Endothelial cell of umbilical vein (primary cell): Measurements from ENCODE around the gene GRID2IP. TPM values are rescaled to one million over a fixed set of nuclear protein-coding genes. Genes with fewer than 3 reads are reported as not detected.

Source experiments
- BruUV-seq: library from RNA; stranded (reverse); fragments of 400-500 nt; replicated peaks from 2 replicates; lab custom pipeline; 2021; lab: Mats Ljungman, UMichigan
- CTCF ChIA-PET: fragments of 300-600, 350-600 bp; sonication (Branson Sonifier 250); formaldehyde crosslinking; loops from one replicate; lab custom pipeline; 2021; ENCODE audit warnings: antibody characterized with exemption, inconsistent platforms; lab: Charles Lee
- POLR2A ChIA-PET: fragments of 300-600, 350-600 bp; sonication (Branson Sonifier 250); formaldehyde crosslinking; loops from one replicate; lab custom pipeline; 2021; ENCODE audit warnings: antibody characterized with exemption, inconsistent platforms; lab: Charles Lee
- DNase-seq: peaks from one replicate; pipeline ENCODE4 v3.0.0-alpha.2; 2011; ENCODE audit warnings: low read depth, low spot score
- FAIRE-seq: peaks from 2 replicates; lab custom pipeline; 2011; peaks lifted over from hg19 to GRCh38; lab: Jason Lieb, UNC
- H2AFZ ChIP-seq: 2 replicates; pipeline ENCODE4 v1.6.0; 2012; ENCODE audit warnings: low read depth, low read length, control low read depth, inconsistent platforms
- H3K27ac ChIP-seq: 2 replicates; pipeline ENCODE4 v1.5.1; 2011; ENCODE audit warnings: low read depth, mild to moderate bottlenecking, control low read depth, low read length, moderate library complexity; ENCODE audit not compliant: insufficient read depth
- H3K27me3 ChIP-seq, 2 experiments: 2 replicates each; pipeline versions ENCODE4 v1.6.0 to v1.6.1; 2011; ENCODE audit warnings: low read length in 2 of 2, mixed read lengths in 1 of 2; ENCODE audit not compliant: control insufficient read depth in 2 of 2, insufficient read depth in 2 of 2
- H3K36me3 ChIP-seq, 2 experiments: 2 replicates in 1 of 2; 3 replicates in 1 of 2; pipeline ENCODE4 v1.5.1; 2011; ENCODE audit warnings: low read length in 2 of 2, mild to moderate bottlenecking in 1 of 2, moderate library complexity in 1 of 2; ENCODE audit not compliant: control insufficient read depth in 2 of 2, insufficient read depth in 2 of 2; ENCODE audit errors: extremely low read depth in 1 of 2
- H3K4me1 ChIP-seq: 3 replicates; pipeline ENCODE4 v1.5.1; 2011; ENCODE audit warnings: mild to moderate bottlenecking, low read length; ENCODE audit not compliant: control insufficient read depth, insufficient read depth; ENCODE audit errors: extremely low read depth
- H3K4me2 ChIP-seq: 2 replicates; pipeline ENCODE4 v1.6.1; 2011; ENCODE audit warnings: low read length, control low read depth, mixed read lengths; ENCODE audit not compliant: insufficient read depth
- H3K4me3 ChIP-seq, 3 experiments: fragments of 200-600 bp in 1 of 3; sonication (generic), shearing (Covaris generic) in 1 of 3; replicated peaks in 1 of 3; 2 replicates each; pipeline ENCODE4 v1.5.1; 2011 to 2016; ENCODE audit warnings: control low read depth in 3 of 3, low read length in 3 of 3, mild to moderate bottlenecking in 2 of 3, inconsistent platforms in 1 of 3, low read depth in 1 of 3, moderate library complexity in 1 of 3; ENCODE audit not compliant: insufficient read depth in 1 of 3
- H3K79me2 ChIP-seq: 2 replicates; pipeline ENCODE4 v1.6.0; 2012; ENCODE audit warnings: low read length, inconsistent platforms; ENCODE audit not compliant: control insufficient read depth, insufficient read depth
- H3K9ac ChIP-seq: replicated peaks from 2 replicates; pipeline ENCODE3; 2011; ENCODE audit warnings: low read length, control low read depth; ENCODE audit not compliant: insufficient read depth; ENCODE audit errors: extremely low read depth
- H3K9me1 ChIP-seq: replicated peaks from 3 replicates; pipeline ENCODE4 v1.6.0; 2011; ENCODE audit warnings: mild to moderate bottlenecking, low read length; ENCODE audit not compliant: control insufficient read depth, insufficient read depth; ENCODE audit errors: extremely low read depth
- H3K9me3 ChIP-seq: replicated peaks from 2 replicates; pipeline ENCODE4 v1.5.1; 2012; ENCODE audit warnings: low read length, inconsistent platforms; ENCODE audit not compliant: control insufficient read depth, insufficient read depth
- H4K20me1 ChIP-seq: replicated peaks from 2 replicates; pipeline ENCODE3; 2011; ENCODE audit warnings: mild to moderate bottlenecking, low read length; ENCODE audit not compliant: control insufficient read depth, insufficient read depth; ENCODE audit errors: extremely low read depth
- EZH2 ChIP-seq: IDR thresholded peaks from 2 replicates; pipeline ENCODE4 v1.6.1; 2012; ENCODE audit warnings: borderline replicate concordance, low read depth, mild to moderate bottlenecking, moderate library complexity, low read length, inconsistent platforms; ENCODE audit not compliant: severe bottlenecking
- FOS ChIP-seq: IDR thresholded peaks from 2 replicates; pipeline ENCODE4 v1.6.1; 2011; ENCODE audit warnings: mild to moderate bottlenecking, low read length, moderate library complexity, borderline replicate concordance; ENCODE audit not compliant: insufficient read depth
- GATA2 ChIP-seq: IDR thresholded peaks from 2 replicates; pipeline ENCODE4 v1.7.0; 2011; ENCODE audit warnings: low read depth, mild to moderate bottlenecking, moderate library complexity, mixed read lengths, low read length; ENCODE audit not compliant: insufficient read length, insufficient read depth
- JUN ChIP-seq: IDR thresholded peaks from 2 replicates; pipeline ENCODE4 v1.6.1; 2011; ENCODE audit warnings: borderline replicate concordance, low read depth; ENCODE audit not compliant: insufficient read length, insufficient read depth
- MYC ChIP-seq: IDR thresholded peaks from one replicate; pipeline ENCODE4 v1.6.1; 2011; ENCODE audit warnings: mild to moderate bottlenecking, low read depth, low read length
- POLR2AphosphoS5 ChIP-seq: IDR thresholded peaks from 2 replicates; pipeline ENCODE4 v1.6.1; 2012; ENCODE audit warnings: low read depth, mild to moderate bottlenecking, control low read depth, low read length, moderate library complexity; ENCODE audit not compliant: insufficient read depth
- dilution Hi-C: fragments of 300-500 bp; cut with MboI; formaldehyde crosslinking; loops from one replicate; pipeline ENCODE4 v1.15.0; 2019; ENCODE audit warnings: low sequenced_read_pairs; ENCODE audit not compliant: extremely low pct_ligation_motif_present
- intact Hi-C: fragments of 100-400 bp; cut with micrococcal nuclease; formaldehyde crosslinking; loops from one replicate; pipeline ENCODE4 v1.10.0; 2022
- polyA plus RNA-seq, 4 experiments: library from polyadenylated mRNA; depleted of rRNA in 3 of 4; stranded (reverse) in 3 of 4; unstranded in 1 of 4; fragments of >200 nt; gene quantifications; 2 replicates each; pipeline versions ENCODE4 v1.2.1 to v1.2.3, GENCODE V29; 2011 to 2012; ENCODE audit warnings: missing spikeins in 1 of 4
- total RNA-seq: library from RNA; stranded (reverse); gene quantifications from 2 replicates; pipeline ENCODE4 v1.2.3, GENCODE V29; 2021
- TF ChIP-seq, protein P1 (sequence below): IDR thresholded peaks from 2 replicates; pipeline ENCODE4 v1.6.1; 2011; ENCODE audit not compliant: insufficient read depth, insufficient read length
- TF ChIP-seq, protein P2 (sequence below), 2 donors: IDR thresholded peaks; 1 replicate in 1 of 2; 2 replicates in 1 of 2; pipeline ENCODE4 v1.5.1; 2011; ENCODE audit warnings: low read length in 2 of 2, mild to moderate bottlenecking in 2 of 2, moderate library complexity in 2 of 2, control low read depth in 1 of 2, inconsistent platforms in 1 of 2, low read depth in 1 of 2; ENCODE audit not compliant: insufficient read depth in 1 of 2; ENCODE audit errors: extremely low read depth in 1 of 2

GRID2IP gene
- total and polyA plus RNA-seq, 2 donors (not counting 3 experiments of a cell fraction or from before 2014, with no cell fraction given): not detected

DNA sequence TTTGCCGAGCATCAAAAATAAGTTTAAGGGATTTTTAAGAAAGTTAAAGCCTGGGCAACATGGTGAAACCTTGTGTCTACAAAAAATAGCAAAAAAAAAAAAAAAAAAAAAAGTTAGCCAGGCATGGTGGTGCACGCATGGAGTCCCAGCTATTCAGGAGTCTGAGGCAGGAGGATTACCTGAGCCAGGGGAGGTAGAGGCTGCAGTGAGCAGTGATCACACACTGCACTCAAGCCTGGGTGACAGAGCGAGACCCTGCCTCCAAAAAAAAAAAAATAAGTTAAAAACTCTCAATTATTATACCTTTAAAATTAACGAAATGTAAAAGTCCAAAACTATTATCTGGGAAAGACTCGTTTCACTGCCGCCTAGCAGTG is 68.5 kb downstream of the GRID2IP start:
- ChIA-PET CTCF (no interaction called here), POLR2A (interaction anchor here (0.6 kb wide), 1 partner anchor 34 kb away, joined by 4 read pairs; no protein-coding TSS in a partner anchor)
- FAIRE-seq (no peak), DNase-seq (no peak)
- Histone ChIP-seq H3K9me3 (no peaks in the 10 kb centered on the region), H3K36me3 (peaks cover 0 to 2% of the 10 kb centered on the region in 2 experiments), H3K4me3 (peak overlapping the region; percentile 68 to 91 (median 83)), H2AFZ (no peak overlapping the region), H3K4me2 (peak overlapping the region; percentile 26), H3K27me3 (no peaks in the 10 kb centered on the region), H4K20me1 (no peaks in the 10 kb centered on the region), H3K79me2 (peaks cover 61% of the 10 kb centered on the region), H3K9ac (peak overlapping the region; percentile 81), H3K9me1 (no peaks in the 10 kb centered on the region), H3K4me1 (peaks cover 10% of the 10 kb centered on the region), H3K27ac (peak overlapping the region; percentile 50)
- TF ChIP-seq MYC (no peak), JUN (no peak), EZH2 (no peak), GATA2 (no peak), FOS (no peak), POLR2AphosphoS5 (no peak)
- TF ChIP-seq, protein P1, sequence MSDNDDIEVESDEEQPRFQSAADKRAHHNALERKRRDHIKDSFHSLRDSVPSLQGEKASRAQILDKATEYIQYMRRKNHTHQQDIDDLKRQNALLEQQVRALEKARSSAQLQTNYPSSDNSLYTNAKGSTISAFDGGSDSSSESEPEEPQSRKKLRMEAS: no peak
- TF ChIP-seq, protein P2, sequence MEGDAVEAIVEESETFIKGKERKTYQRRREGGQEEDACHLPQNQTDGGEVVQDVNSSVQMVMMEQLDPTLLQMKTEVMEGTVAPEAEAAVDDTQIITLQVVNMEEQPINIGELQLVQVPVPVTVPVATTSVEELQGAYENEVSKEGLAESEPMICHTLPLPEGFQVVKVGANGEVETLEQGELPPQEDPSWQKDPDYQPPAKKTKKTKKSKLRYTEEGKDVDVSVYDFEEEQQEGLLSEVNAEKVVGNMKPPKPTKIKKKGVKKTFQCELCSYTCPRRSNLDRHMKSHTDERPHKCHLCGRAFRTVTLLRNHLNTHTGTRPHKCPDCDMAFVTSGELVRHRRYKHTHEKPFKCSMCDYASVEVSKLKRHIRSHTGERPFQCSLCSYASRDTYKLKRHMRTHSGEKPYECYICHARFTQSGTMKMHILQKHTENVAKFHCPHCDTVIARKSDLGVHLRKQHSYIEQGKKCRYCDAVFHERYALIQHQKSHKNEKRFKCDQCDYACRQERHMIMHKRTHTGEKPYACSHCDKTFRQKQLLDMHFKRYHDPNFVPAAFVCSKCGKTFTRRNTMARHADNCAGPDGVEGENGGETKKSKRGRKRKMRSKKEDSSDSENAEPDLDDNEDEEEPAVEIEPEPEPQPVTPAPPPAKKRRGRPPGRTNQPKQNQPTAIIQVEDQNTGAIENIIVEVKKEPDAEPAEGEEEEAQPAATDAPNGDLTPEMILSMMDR (IDR thresholded peaks at IDR 0.05; ENCODE audit: extremely low read depth in 1 of 2, insufficient read depth in 1 of 2, low read depth in 1 of 2, low read length in 2 of 2): no peak
- intact Hi-C loops: no loop called here
- dilution Hi-C loops: no loop called here
- BruUV-seq: no TSS peak
